ENCODE measurements around the gene SLX9. TPM values are rescaled to one million over a fixed set of nuclear protein-coding genes. Genes with fewer than 3 reads are reported as not detected.

The SLX9 gene
- total and polyA plus RNA-seq, 2 experiments from 2014 or later: 25.6 to 35.8 TPM

DNA sequence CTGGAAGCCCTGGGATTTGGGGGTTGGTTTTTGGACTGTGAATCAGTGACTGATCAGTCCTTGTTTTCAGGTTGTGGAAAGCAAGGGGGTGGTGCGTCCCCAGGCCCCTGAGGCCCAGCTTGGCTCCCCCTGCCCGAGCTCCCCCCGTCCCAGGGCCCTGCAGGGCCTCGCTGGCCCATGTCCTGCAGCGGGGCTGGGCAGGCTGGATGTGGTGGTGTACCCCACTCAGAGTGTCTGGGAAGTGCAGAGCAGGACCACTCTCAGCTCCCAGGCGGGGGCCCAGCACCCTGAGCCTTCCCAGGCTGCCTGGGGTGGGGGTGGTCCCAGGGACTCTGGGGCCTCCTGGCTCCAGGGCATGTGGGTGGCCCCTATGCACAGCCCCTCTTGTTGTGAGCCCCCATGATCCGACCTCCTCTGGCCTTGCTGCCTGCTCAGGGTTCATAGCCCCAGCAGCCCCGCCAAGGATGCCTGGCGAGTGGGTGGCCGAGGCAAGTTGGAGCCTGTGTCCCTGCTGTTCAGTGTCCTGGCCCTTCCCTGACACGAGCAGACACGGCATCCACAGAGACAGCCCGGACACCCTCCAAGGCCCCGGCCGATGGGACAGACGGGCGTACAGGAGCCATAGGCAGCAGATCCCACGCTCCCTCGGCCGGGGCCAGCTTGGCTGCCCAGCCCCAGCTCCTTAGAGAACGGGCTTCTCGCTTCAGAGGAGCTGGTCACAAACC is 37.9 kb downstream of the SLX9 start:
- Histone ChIP-seq H4K20me1 (ENCODE audit: insufficient read depth) (no peaks in the 10 kb centered on the region), H3K4me3 (no peak overlapping the region), H3K36me3 (ENCODE audit: low read depth) (no peaks in the 10 kb centered on the region), H3K27ac (no peak overlapping the region), H3F3A (ENCODE audit: insufficient read depth) (no peaks in the 10 kb centered on the region), H3K9ac (no peak overlapping the region), H2AFZ (no peak overlapping the region), H3K9me2 (ENCODE audit: insufficient read depth) (no peaks in the 10 kb centered on the region), H3K4me1 (ENCODE audit: insufficient read depth) (no peaks in the 10 kb centered on the region), H3K4me2 (ENCODE audit: unreplicated experiment) (no peak overlapping the region), H3K9me3 (ENCODE audit: low read depth) (no peaks in the 10 kb centered on the region), H3K79me2 (ENCODE audit: insufficient read depth) (no peaks in the 10 kb centered on the region), H3K27me3 (replicated peaks; ENCODE audit: insufficient read depth) (no peaks in the 10 kb centered on the region)
- 98 to 99% methylated on average over 20 to 21 of the region's 22 CpGs for WGBS, 2 experiments (ENCODE audit: low coverage in 1 of 2, low lambda C conversion rate in 2 of 2, missing lambda C conversion rate in 2 of 2)
- in situ Hi-C loops (cut with MboI): no loop called here
- DNase-seq: no peak
- TF ChIP-seq EZH2phosphoT487 (IDR thresholded peaks at IDR 0.05; ENCODE audit: insufficient read depth, low read depth) (no peak), EZH2 (IDR thresholded peaks at IDR 0.05; ENCODE audit: insufficient read depth, poor library complexity, severe bottlenecking) (no peak)

DNA sequence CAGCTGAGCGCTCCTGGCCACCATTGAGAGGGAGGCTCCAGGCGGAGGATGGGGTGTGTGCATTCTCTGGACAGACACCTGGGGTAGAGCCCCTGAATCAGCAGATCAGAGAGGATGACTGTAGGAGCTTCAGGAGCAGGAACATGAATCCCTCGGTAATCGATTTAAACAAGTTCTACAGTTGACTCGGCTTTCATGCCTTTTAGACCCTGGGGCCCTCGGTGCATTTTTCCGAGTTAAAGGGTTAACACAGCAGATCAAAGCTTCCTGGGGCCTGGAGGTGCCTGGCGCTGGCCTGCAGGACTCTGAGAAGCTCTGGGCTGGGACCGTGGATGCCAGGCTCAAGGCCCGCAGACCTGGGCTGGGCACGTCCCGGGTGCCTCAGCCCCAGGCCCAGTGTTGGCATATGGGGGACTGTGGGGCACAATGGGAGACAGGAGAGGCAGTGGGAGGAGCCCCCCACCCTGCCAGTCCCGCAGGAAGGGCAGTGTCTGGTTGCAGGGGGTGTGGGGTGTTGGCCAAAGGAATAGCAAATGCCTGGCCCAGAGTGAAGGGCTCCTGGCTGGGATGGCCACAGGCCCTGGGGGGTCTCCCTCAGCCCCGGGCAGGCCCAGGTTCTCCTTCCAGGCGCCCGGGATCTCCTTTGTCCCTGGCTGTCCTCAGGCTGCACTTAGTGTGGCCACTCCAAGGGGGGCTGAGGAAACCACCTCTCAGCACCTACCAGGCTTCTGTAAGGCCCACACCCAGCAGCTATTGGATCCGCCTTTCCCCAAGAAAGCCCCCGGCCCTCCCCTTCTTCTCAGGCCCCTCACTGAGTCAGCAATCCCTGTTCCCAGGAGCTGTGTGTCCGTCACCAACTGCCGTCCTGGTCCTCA is 40.1 kb downstream of the SLX9 start:
- in situ Hi-C loops (cut with MboI): no loop called here
- Histone ChIP-seq H3K4me3 (no peak overlapping the region), H3K27me3 (replicated peaks; ENCODE audit: insufficient read depth) (no peaks in the 10 kb centered on the region)

GRCh38 chr21:44980562-44981489 is 41.0 kb downstream of the SLX9 start:
- Histone ChIP-seq H3K9ac (no peak overlapping the region), H3K4me2 (ENCODE audit: unreplicated experiment) (no peak overlapping the region), H4K20me1 (ENCODE audit: insufficient read depth) (no peaks in the 10 kb centered on the region), H3K36me3 (ENCODE audit: low read depth) (no peaks in the 10 kb centered on the region), H3K4me3 (no peak overlapping the region), H3K27me3 (replicated peaks; ENCODE audit: insufficient read depth) (no peaks in the 10 kb centered on the region), H3K27ac (no peak overlapping the region), H3K4me1 (ENCODE audit: insufficient read depth) (no peaks in the 10 kb centered on the region), H3K9me2 (ENCODE audit: insufficient read depth) (no peaks in the 10 kb centered on the region), H3K79me2 (ENCODE audit: insufficient read depth) (no peaks in the 10 kb centered on the region), H2AFZ (no peak overlapping the region), H3F3A (ENCODE audit: insufficient read depth) (no peaks in the 10 kb centered on the region), H3K9me3 (ENCODE audit: low read depth) (no peaks in the 10 kb centered on the region)
- 90% methylated on average over 34 to 38 of the region's 38 CpGs for WGBS, 2 experiments (ENCODE audit: low coverage in 1 of 2, low lambda C conversion rate in 2 of 2, missing lambda C conversion rate in 2 of 2)
- no peak for DNase-seq
- TF ChIP-seq EZH2 (IDR thresholded peaks at IDR 0.05; ENCODE audit: insufficient read depth, poor library complexity, severe bottlenecking): no peak
- in situ Hi-C loops (cut with MboI): no loop called here

More for the DNA sequence above, 40.1 kb downstream of the SLX9 start:
- Histone ChIP-seq H3K9me3 (ENCODE audit: low read depth) (no peaks in the 10 kb centered on the region), H3K9me2 (ENCODE audit: insufficient read depth) (no peaks in the 10 kb centered on the region), H3F3A (ENCODE audit: insufficient read depth) (no peaks in the 10 kb centered on the region), H3K27ac (no peak overlapping the region), H3K4me1 (ENCODE audit: insufficient read depth) (no peaks in the 10 kb centered on the region), H2AFZ (no peak overlapping the region), H3K9ac (no peak overlapping the region), H3K4me2 (ENCODE audit: unreplicated experiment) (no peak overlapping the region), H3K79me2 (ENCODE audit: insufficient read depth) (no peaks in the 10 kb centered on the region), H3K36me3 (ENCODE audit: low read depth) (no peaks in the 10 kb centered on the region), H4K20me1 (ENCODE audit: insufficient read depth) (no peaks in the 10 kb centered on the region)
- TF ChIP-seq EZH2 (IDR thresholded peaks at IDR 0.05; ENCODE audit: insufficient read depth, poor library complexity, severe bottlenecking) (no peak), EZH2phosphoT487 (IDR thresholded peaks at IDR 0.05; ENCODE audit: insufficient read depth, low read depth) (no peak)
- no peak for DNase-seq
- 88 to 90% methylated on average over 18 to 20 of the region's 20 CpGs for WGBS, 2 experiments (ENCODE audit: low coverage in 1 of 2, low lambda C conversion rate in 2 of 2, missing lambda C conversion rate in 2 of 2)

Measured in GM23248 (cell line).